K562 (cell line): ENCODE results near the gene MXD3.

Experiments used
- CHD4 ChIP-seq: fragments of 200-600 bp; sonication (generic); IDR thresholded peaks from 3 replicates; pipeline ENCODE4 v1.6.1; 2012; ENCODE audit warnings: low read depth, mild to moderate bottlenecking, mixed read lengths, low read length, inconsistent platforms; ENCODE audit not compliant: insufficient read depth, insufficient replicate concordance, poor library complexity, severe bottlenecking
- ETV6 ChIP-seq, 3 experiments: fragments of 150-350 bp in 1 of 3; sonication (generic) in 1 of 3; formaldehyde crosslinking in 1 of 3; IDR thresholded peaks; 2 replicates each; pipeline versions ENCODE4 v1.6.1 to v1.8.0; 2014 to 2022; ENCODE audit warnings: borderline replicate concordance in 2 of 3, low read depth in 2 of 3, antibody characterized with exemption in 1 of 3, low read length in 1 of 3, mild to moderate bottlenecking in 1 of 3, missing genetic modification reagents in 1 of 3
- FOXK2 ChIP-seq, 2 experiments: fragments of 450-650 bp; IDR thresholded peaks in 1 of 2; conservative IDR thresholded peaks in 1 of 2; 2 replicates each; pipeline ENCODE4 v1.6.1; 2016; ENCODE audit warnings: low read depth in 2 of 2, mild to moderate bottlenecking in 1 of 2
- JUND ChIP-seq, 2 experiments: IDR thresholded peaks; 2 replicates in 1 of 2; 3 replicates in 1 of 2; pipeline ENCODE4 v1.6.1; 2011; ENCODE audit warnings: borderline replicate concordance in 2 of 2, low read depth in 2 of 2, low read length in 2 of 2, improper control_type of control experiment in 1 of 2, missing biosample characterization in 1 of 2, missing genetic modification characterization in 1 of 2, missing genetic modification reagents in 1 of 2
- NBN ChIP-seq: fragments of 450-650 bp; IDR thresholded peaks from 2 replicates; pipeline ENCODE4 v1.6.1; 2016; ENCODE audit warnings: low read depth, mild to moderate bottlenecking
- POLR2A ChIP-seq: fragments of 450-650 bp; conservative IDR thresholded peaks from 2 replicates; pipeline ENCODE4 v1.6.1; 2016
- POLR2AphosphoS5 ChIP-seq: IDR thresholded peaks from 2 replicates; pipeline ENCODE4 v1.6.1; 2011; ENCODE audit warnings: mild to moderate bottlenecking, low read depth, low read length, moderate library complexity; ENCODE audit not compliant: control insufficient read depth, insufficient read depth
- TF ChIP-seq, protein P1 (sequence below), 3 experiments: IDR thresholded peaks in 2 of 3; conservative IDR thresholded peaks in 1 of 3; 2 replicates each; pipeline ENCODE4 v1.5.1; 2011 to 2012; ENCODE audit warnings: low read length in 3 of 3, mild to moderate bottlenecking in 3 of 3, control low read depth in 2 of 3, improper control_type of control experiment in 1 of 3, inconsistent platforms in 1 of 3, low read depth in 1 of 3, mixed read lengths in 1 of 3, moderate library complexity in 1 of 3; ENCODE audit not compliant: insufficient read depth in 2 of 3
- TF ChIP-seq, protein P2 (sequence below), 2 experiments: fragments of 450-650 bp; IDR thresholded peaks; 2 replicates each; pipeline ENCODE4 v1.6.1; 2016
- TF ChIP-seq, protein P3 (sequence below): sonication (generic); formaldehyde crosslinking; IDR thresholded peaks from 2 replicates; pipeline ENCODE4 v1.8.0; 2023; ENCODE audit warnings: mild to moderate bottlenecking, missing genetic modification reagents

DNA sequence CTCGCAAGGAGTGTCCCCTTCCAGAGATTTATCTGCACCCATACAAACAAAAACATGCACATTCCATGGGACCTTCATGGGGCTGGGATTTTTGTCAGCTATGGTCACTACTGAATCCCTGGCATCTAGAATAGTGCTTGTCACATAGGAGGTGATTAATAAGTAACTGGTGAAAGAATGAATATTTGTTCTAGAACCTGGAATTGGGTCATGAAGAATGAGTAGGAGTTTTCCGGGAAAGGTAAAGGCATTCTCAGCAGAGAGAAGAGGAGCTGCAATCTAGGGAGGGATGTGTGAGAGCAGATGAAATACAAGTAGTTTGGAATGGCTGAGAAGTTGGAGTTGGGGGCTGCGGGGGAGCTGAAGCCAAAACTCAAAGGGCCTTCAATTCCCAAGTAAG is 42.6 kb upstream of the MXD3 start:
- TF ChIP-seq, protein P1, sequence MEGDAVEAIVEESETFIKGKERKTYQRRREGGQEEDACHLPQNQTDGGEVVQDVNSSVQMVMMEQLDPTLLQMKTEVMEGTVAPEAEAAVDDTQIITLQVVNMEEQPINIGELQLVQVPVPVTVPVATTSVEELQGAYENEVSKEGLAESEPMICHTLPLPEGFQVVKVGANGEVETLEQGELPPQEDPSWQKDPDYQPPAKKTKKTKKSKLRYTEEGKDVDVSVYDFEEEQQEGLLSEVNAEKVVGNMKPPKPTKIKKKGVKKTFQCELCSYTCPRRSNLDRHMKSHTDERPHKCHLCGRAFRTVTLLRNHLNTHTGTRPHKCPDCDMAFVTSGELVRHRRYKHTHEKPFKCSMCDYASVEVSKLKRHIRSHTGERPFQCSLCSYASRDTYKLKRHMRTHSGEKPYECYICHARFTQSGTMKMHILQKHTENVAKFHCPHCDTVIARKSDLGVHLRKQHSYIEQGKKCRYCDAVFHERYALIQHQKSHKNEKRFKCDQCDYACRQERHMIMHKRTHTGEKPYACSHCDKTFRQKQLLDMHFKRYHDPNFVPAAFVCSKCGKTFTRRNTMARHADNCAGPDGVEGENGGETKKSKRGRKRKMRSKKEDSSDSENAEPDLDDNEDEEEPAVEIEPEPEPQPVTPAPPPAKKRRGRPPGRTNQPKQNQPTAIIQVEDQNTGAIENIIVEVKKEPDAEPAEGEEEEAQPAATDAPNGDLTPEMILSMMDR (IDR thresholded peaks at IDR 0.05 in 2 of 3, conservative IDR thresholded peaks at IDR 0.05 in 1 of 3; ENCODE audit: insufficient read depth in 2 of 3, low read depth in 1 of 3, low read length in 3 of 3): no peak
- TF ChIP-seq JUND (IDR thresholded peaks at IDR 0.05; ENCODE audit: borderline replicate concordance, low read depth, low read length) (no peak), JUND (tag; IDR thresholded peaks at IDR 0.05; ENCODE audit: borderline replicate concordance, low read depth, low read length) (no peak), POLR2A (no peak), NBN (no peak), CHD4 (no peak), POLR2AphosphoS5 (no peak), ETV6 (IDR thresholded peaks at IDR 0.05; ENCODE audit: borderline replicate concordance in 1 of 2, low read depth in 2 of 2, low read length in 1 of 2) (no peak), ETV6 (CRISPR knock-in tag; IDR thresholded peaks at IDR 0.05; ENCODE audit: borderline replicate concordance) (no peak), FOXK2 (conservative IDR thresholded peaks at IDR 0.05 in 1 of 2, IDR thresholded peaks at IDR 0.05 in 1 of 2; ENCODE audit: low read depth in 2 of 2) (no peak)
- TF ChIP-seq, protein P2, sequence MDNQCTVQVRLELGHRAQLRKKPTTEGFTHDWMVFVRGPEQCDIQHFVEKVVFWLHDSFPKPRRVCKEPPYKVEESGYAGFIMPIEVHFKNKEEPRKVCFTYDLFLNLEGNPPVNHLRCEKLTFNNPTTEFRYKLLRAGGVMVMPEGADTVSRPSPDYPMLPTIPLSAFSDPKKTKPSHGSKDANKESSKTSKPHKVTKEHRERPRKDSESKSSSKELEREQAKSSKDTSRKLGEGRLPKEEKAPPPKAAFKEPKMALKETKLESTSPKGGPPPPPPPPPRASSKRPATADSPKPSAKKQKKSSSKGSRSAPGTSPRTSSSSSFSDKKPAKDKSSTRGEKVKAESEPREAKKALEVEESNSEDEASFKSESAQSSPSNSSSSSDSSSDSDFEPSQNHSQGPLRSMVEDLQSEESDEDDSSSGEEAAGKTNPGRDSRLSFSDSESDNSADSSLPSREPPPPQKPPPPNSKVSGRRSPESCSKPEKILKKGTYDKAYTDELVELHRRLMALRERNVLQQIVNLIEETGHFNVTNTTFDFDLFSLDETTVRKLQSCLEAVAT (IDR thresholded peaks at IDR 0.05): no peak
- TF ChIP-seq, protein P3, sequence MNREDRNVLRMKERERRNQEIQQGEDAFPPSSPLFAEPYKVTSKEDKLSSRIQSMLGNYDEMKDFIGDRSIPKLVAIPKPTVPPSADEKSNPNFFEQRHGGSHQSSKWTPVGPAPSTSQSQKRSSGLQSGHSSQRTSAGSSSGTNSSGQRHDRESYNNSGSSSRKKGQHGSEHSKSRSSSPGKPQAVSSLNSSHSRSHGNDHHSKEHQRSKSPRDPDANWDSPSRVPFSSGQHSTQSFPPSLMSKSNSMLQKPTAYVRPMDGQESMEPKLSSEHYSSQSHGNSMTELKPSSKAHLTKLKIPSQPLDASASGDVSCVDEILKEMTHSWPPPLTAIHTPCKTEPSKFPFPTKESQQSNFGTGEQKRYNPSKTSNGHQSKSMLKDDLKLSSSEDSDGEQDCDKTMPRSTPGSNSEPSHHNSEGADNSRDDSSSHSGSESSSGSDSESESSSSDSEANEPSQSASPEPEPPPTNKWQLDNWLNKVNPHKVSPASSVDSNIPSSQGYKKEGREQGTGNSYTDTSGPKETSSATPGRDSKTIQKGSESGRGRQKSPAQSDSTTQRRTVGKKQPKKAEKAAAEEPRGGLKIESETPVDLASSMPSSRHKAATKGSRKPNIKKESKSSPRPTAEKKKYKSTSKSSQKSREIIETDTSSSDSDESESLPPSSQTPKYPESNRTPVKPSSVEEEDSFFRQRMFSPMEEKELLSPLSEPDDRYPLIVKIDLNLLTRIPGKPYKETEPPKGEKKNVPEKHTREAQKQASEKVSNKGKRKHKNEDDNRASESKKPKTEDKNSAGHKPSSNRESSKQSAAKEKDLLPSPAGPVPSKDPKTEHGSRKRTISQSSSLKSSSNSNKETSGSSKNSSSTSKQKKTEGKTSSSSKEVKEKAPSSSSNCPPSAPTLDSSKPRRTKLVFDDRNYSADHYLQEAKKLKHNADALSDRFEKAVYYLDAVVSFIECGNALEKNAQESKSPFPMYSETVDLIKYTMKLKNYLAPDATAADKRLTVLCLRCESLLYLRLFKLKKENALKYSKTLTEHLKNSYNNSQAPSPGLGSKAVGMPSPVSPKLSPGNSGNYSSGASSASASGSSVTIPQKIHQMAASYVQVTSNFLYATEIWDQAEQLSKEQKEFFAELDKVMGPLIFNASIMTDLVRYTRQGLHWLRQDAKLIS (CRISPR knock-in tag): no peak
